PC-9 (cell line): ENCODE results near the gene ACTN3.

Experiments
- EZH2 ChIP-seq: fragments of 200-600 bp; sonication (generic); IDR thresholded peaks from 2 replicates; pipeline ENCODE4 v1.8.0; 2017; ENCODE audit warnings: antibody characterized with exemption, low read depth
- TF ChIP-seq, protein P1 (sequence below): fragments of 200-600 bp; sonication (generic); conservative IDR thresholded peaks from 2 replicates; pipeline ENCODE4 v1.6.1; 2017; ENCODE audit warnings: mixed run types, antibody characterized with exemption, mild to moderate bottlenecking, moderate library complexity

DNA sequence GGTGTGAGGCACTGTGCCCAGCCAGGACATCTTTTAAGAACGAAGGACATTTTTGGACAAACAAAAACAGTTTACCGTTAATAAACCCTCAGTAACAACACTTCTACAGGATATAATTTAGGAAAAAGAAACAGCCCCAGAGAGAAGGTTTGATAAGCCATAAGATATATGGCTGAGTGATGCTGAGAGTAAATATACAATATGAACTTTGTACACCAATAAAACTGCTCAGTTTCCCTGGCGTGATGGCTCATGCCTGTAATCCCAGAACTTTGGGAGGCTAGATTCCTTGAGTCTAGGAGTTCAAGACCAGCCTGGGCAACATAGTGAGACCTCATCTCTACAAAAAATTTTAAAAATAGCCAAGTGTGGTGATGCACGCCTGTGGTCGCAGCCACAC, 48.2 kb upstream of the ACTN3 start:
- TF ChIP-seq, protein P1, sequence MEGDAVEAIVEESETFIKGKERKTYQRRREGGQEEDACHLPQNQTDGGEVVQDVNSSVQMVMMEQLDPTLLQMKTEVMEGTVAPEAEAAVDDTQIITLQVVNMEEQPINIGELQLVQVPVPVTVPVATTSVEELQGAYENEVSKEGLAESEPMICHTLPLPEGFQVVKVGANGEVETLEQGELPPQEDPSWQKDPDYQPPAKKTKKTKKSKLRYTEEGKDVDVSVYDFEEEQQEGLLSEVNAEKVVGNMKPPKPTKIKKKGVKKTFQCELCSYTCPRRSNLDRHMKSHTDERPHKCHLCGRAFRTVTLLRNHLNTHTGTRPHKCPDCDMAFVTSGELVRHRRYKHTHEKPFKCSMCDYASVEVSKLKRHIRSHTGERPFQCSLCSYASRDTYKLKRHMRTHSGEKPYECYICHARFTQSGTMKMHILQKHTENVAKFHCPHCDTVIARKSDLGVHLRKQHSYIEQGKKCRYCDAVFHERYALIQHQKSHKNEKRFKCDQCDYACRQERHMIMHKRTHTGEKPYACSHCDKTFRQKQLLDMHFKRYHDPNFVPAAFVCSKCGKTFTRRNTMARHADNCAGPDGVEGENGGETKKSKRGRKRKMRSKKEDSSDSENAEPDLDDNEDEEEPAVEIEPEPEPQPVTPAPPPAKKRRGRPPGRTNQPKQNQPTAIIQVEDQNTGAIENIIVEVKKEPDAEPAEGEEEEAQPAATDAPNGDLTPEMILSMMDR, result no peak
- TF ChIP-seq EZH2, result no peak
